ENCODE results near the gene GRM8. TPM values are rescaled to one million over a fixed set of nuclear protein-coding genes. Genes with fewer than 3 reads are reported as not detected.

The GRM8 gene
- total RNA-seq, 1 experiment from 2014 or later: 0.27 TPM

- DNase-seq (ENCODE audit: low read depth): no peak
Measured at GRCh38 chr7:126820925-126821324, 431.8 kb downstream of the GRM8 start.

GRCh38 chr7:126819197-126819484, 433.6 kb downstream of the GRM8 start:
- DNase-seq (ENCODE audit: low read depth): no peak

GRCh38 chr7:126818393-126819196, 434.1 kb downstream of the GRM8 start:
- no peak for DNase-seq (ENCODE audit: low read depth)

DNA sequence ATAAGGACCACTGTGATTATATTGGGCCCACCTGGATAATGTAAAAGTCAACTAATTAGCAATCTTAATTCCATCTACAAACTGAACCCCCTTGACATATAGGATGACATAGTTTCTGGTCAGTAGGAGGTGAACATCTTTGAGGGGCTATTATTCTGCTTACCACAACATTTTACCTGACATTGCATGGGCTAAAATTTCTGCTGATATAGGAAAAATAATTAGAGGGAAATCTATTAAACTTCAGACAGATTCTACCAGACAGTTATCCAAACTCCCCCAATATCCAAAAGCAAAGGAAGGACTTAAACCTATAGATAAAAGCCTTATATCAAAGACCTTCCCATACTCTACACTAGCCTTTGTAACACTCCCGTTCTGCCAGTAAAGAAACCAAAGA, 443.6 kb downstream of the GRM8 start:
- DNase-seq (ENCODE audit: low read depth): no peak

DNA sequence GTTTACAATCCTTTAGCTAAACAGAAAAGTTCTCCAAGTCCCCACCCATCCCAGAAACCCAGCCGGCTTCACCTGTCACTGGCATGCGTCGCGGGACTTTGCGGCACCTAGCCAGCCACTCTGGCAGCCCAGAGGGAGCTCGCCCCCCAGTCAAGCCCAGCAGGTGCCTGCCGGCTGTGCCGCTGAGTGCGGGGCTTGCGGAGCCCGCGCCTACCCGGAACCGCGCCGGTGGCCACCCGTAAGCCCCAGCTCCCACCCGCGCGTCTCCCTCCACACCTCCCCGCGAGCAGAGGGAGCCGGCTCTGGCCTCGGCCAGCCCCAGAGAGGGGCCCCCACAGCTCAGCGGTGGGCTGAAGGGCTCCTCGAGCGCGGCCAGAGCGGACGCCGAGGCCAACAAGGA, 446.1 kb downstream of the GRM8 start:
- no peak for DNase-seq (ENCODE audit: low read depth)

- no peak for DNase-seq (ENCODE audit: low read depth)
Measured at GRCh38 chr7:126805351-126805750, 447.4 kb downstream of the GRM8 start.

DNA sequence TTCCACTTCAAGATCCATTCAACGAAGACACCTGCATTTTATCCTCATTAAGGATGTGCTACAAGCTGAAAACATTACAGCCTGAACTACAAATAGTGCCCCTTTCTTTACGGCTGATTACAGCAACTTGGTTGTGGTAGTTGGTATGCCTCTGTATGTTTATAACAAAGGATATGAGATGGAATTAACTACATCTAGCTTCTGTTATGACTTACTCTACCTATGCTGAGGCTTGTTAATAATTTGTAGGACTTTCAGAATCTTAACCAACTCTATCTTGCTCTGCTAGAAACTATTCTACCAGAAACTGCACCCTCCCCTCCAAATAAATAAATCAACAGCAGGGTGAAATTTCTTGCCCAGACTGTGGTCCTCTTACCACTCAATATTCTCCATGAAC, 448.1 kb downstream of the GRM8 start:
- DNase-seq (ENCODE audit: low read depth): no peak

GRCh38 chr7:126803990-126804389, 448.8 kb downstream of the GRM8 start:
- DNase-seq (ENCODE audit: low read depth): no peak

DNA sequence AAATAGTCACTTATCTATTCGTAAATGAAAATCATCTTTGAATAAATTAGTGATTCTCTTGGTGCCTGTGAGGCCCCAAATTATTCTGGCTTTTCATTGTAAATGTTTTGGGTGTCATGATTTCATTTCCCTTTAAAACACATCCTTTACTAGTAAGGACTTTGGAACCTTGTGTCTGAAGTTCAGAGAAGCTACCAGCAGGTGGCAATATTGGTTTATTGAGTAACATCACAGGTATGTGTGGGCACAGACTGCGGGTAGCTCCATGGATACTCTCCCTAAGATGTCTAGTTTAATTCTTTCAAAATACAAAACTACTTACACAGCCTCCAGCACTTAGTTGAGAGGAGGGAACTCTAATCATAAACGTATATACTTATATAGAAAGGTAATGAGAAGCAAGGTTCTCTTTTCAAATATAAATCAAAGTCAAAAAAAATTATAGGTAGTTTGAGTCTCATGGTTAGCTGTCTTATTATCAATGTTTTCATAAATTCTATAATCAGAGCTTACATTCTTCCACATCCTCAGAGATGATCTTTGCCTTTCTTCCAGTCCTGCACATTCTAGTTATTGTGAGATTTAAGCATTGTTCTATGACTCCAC, 449.6 kb downstream of the GRM8 start:
- DNase-seq (ENCODE audit: low read depth): peak; percentile 54

- no peak for DNase-seq (ENCODE audit: low read depth)
Measured at GRCh38 chr7:126801733-126802132, 451.0 kb downstream of the GRM8 start.

GRCh38 chr7:126799541-126799940, 453.2 kb downstream of the GRM8 start:
- no peak for DNase-seq (ENCODE audit: low read depth)

DNA sequence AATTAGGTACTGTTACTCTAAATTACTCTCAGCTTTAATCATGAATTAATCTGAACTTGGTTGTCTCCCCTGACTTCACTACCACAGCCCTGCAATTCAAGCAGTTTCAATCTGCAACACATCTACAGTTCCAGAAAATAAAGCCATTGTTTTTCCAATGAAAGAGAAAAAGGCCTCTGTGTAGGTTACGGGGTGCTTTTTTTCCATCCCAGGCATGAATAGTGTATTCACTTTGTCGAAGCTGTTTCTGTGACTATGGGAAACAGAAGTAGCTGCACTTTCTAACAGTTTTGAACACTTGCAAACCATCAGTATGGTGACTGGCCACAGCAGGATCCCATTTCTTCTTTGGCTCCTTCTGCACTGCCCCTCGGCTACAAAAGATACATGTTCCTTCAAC, 460.2 kb downstream of the GRM8 start:
- DNase-seq (ENCODE audit: low read depth): no peak

GRCh38 chr7:126791306-126791705, 461.4 kb downstream of the GRM8 start:
- peak; percentile 74 for DNase-seq (ENCODE audit: low read depth)

DNA sequence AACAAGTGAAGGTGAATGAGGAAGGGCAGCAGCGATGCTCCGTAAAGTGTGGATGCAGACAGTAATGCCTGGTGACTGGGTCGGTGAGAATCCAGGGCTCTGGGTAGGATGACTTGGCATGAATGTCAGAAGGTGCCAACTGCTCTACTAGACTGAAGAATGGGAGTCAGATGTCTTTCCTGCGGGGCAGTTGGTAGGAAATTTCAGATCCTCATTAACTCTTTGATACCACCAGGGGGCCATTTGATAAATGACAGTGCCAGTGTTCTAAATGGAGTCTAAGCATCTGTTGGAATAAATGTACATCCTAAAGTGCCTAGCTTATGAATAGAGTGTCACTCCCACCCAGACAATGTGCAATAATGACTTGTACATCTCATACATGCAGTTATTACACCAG, 462.0 kb downstream of the GRM8 start:
- peak; percentile 23 for DNase-seq (ENCODE audit: low read depth)

DNA sequence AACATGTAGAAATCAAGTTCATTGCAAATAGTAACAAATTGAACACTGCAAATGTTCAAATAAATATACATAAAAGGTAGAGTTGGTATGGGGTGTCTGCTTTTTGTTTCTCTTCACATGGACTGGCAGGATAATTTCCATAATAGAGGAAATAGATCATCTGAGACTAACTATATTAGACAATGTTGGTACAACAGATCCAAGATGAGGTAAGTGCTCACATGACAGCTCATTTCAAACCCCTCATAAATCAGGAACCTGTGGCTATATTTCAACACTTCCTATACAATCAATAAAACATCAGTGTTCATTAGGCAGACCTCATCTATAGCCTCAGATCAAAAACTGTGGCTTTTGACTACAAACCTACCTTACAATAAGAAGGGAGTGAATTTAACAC, 469.1 kb downstream of the GRM8 start:
- no peak for DNase-seq (ENCODE audit: low read depth)

GRCh38 chr7:126780993-126781392, 471.7 kb downstream of the GRM8 start:
- DNase-seq (ENCODE audit: low read depth): no peak

GRCh38 chr7:126778101-126778500, 474.6 kb downstream of the GRM8 start:
- DNase-seq (ENCODE audit: low read depth): no peak

DNA sequence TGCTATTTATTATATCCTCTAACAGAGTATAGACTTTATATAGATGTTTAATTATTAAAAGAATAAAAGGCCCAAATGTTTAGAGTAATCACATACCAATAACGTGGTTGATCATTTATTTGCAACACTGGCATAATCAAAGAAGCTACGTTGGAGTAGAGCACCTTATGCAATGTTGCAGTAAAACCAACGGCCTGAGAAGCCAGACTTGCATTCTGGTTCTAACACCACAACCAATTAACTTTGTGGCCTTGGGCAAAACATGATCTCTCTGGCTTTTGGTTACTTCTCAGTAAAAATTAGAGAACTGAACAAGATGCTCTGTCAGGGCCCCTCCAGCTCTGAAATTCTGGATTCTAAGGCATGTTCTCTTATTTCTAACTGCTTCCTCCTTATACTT, 476.2 kb downstream of the GRM8 start:
- no peak for DNase-seq (ENCODE audit: low read depth)

- DNase-seq (ENCODE audit: low read depth): no peak
Measured at GRCh38 chr7:126774077-126774476, 478.7 kb downstream of the GRM8 start.

DNA sequence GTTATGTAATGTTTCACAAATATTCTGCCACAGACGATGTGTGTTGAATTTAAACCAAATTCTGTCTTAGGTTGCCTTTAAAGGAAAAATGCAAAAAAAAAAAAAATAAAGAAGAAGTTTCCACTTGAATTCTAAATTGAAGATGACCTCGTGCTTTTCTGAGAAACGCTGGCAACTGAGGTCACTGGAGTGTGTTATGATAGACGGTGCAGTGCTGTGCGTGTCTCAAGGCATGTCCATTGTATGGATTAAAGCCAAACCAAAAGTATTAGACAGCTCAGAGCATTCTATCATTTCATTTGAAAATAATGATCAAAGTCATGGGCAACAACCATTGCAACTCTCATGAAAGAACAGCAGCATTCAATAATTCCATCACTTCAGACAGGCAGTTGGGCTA, 483.9 kb downstream of the GRM8 start:
- no peak for DNase-seq (ENCODE audit: low read depth)

DNA sequence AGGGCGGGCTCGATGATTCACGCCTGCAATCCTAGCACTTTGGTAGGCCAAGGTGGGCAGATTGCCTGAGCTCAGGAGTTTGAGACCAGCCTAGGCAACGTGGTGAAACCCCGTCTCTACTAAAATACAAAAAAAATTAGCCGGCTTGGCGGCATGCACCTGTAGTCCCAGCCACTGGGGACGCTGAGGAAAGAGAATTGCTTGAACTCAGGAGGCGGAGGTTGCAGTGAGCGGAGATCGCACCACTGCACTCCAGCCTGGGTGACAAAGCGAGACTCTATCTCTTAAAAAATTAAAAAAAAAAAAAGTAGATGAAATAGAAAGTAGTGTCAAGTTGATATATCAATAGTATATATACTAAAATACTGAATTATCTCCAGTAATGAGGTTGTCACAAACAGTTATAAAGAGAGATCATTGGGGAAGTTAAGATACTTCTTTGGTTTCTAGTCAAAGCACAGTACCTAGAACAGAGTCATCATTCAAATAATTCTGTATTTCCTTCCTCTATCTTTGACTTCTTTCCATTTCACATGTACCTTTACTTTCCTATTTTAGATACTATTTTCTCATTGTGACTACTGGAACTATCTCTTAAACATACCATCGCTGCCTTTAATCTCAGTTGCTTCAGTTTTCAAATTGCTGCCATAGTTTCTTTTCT, 491.7 kb downstream of the GRM8 start:
- DNase-seq (ENCODE audit: low read depth): no peak

DNA sequence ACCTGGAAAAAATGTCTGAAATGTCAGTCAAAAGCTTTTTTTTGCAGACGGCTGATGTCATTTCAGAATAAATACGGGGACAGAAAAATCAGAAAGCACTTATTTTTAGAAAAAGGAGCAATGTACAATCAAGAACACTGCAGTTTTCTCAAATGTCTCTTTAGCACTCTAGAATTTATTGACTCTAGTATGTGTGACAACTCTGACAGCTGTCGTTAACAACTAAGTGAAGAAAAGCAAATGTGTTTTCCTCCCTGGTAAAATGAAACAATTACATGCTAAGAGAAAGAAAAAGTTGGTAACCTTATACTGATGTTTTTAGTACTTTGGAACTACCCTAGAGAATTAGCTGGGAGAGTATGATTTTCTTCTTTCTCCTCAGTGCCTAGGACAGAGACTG, 497.4 kb downstream of the GRM8 start:
- no peak for DNase-seq (ENCODE audit: low read depth)
